Breast epithelium (tissue), 4 donors: ENCODE data around the gene PRKACA. TPM values are rescaled to one million over a fixed set of nuclear protein-coding genes. Genes with fewer than 3 reads are reported as not detected.

Experiments used
- DNase-seq, 2 donors: peaks; one replicate each; pipeline ENCODE4 v3.0.0-alpha.2; 2019; ENCODE audit warnings: low spot score in 2 of 2
- H3K27ac ChIP-seq, 2 donors: fragments of 200-600 bp; sonication (generic) in 1 of 2; one replicate each; pipeline ENCODE4 v1.5.1; 2016 to 2019; ENCODE audit warnings: mild to moderate bottlenecking in 1 of 2
- H3K27me3 ChIP-seq, 2 donors: fragments of 200-600 bp; sonication (generic) in 1 of 2; one replicate each; pipeline versions ENCODE4 v1.5.1 to v1.6.0; 2017 to 2019; ENCODE audit warnings: control low read depth in 1 of 2, mild to moderate bottlenecking in 1 of 2
- H3K36me3 ChIP-seq: fragments of 200-600 bp; one replicate; pipeline ENCODE4 v1.5.1; 2019
- H3K4me1 ChIP-seq, 2 donors: fragments of 200-600 bp; sonication (generic); one replicate each; pipeline ENCODE4 v1.5.1; 2016 to 2019; ENCODE audit warnings: control low read depth in 1 of 2
- H3K4me3 ChIP-seq, 3 donors: fragments of 200-600 bp; sonication (generic); 1 replicate in 2 of 3; 2 replicates in 1 of 3; pipeline ENCODE4 v1.5.1; 2016 to 2019; ENCODE audit warnings: mild to moderate bottlenecking in 3 of 3, moderate library complexity in 2 of 3
- H3K9me3 ChIP-seq, 2 donors: fragments of 200-600 bp; sonication (generic) in 1 of 2; one replicate each; pipeline ENCODE4 v1.5.1; 2016 to 2019; ENCODE audit warnings: control low read depth in 1 of 2
- POLR2A ChIP-seq: fragments of 450-650 bp; IDR thresholded peaks from one replicate; pipeline ENCODE4 v1.6.1; 2016; ENCODE audit warnings: antibody characterized with exemption, mild to moderate bottlenecking, moderate library complexity
- POLR2AphosphoS5 ChIP-seq, 3 donors: sonication (generic); formaldehyde crosslinking; IDR thresholded peaks; one replicate each; pipeline ENCODE4 v1.6.1; 2017; ENCODE audit warnings: antibody characterized with exemption in 3 of 3
- intact Hi-C: fragments of 100-400 bp; cut with DNase I; formaldehyde crosslinking; loops from one replicate; pipeline ENCODE4 v1.15.1; 2023; ENCODE audit warnings: low total_unique reads
- total RNA-seq, 3 donors: library from RNA; depleted of rRNA; stranded (reverse); fragments of >200 nt; gene quantifications; one replicate each; pipeline ENCODE4 v1.1.0, GENCODE V29; 2016
- TF ChIP-seq, protein P1 (sequence below), 3 donors: fragments of 450-650 bp; IDR thresholded peaks; one replicate each; pipeline ENCODE4 v1.5.1; 2016 to 2017; ENCODE audit warnings: antibody characterized with exemption in 3 of 3, mild to moderate bottlenecking in 3 of 3, moderate library complexity in 3 of 3

PRKACA gene
- total RNA-seq, 3 donors from 2014 or later = 27.2 to 44.8 (median 35.4) TPM

DNA sequence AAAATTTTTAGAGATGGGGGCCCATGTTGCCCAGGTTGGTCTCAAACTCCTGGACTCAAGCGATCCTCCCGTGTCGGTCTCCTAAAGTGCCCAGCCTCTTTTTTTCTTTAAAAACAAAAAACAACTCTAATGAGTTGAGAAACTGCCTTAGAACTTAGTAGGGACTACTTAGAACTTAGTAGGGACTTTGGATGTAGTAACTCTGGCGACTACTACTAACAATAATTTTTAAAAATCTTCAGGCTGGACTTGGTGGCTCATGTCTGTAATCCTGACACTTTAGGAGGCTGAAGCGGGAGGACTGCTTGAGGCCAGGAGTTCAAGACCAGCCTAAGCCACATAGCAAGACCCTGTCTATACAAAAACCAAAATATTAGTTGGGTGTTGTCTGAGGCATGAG is 31.5 kb downstream of the PRKACA start:
- no peak overlapping the region for H3K27ac ChIP-seq
- no peaks in the 10 kb centered on the region for H3K27me3 ChIP-seq
- intact Hi-C loops = no loop called here
- TF ChIP-seq, protein P1, sequence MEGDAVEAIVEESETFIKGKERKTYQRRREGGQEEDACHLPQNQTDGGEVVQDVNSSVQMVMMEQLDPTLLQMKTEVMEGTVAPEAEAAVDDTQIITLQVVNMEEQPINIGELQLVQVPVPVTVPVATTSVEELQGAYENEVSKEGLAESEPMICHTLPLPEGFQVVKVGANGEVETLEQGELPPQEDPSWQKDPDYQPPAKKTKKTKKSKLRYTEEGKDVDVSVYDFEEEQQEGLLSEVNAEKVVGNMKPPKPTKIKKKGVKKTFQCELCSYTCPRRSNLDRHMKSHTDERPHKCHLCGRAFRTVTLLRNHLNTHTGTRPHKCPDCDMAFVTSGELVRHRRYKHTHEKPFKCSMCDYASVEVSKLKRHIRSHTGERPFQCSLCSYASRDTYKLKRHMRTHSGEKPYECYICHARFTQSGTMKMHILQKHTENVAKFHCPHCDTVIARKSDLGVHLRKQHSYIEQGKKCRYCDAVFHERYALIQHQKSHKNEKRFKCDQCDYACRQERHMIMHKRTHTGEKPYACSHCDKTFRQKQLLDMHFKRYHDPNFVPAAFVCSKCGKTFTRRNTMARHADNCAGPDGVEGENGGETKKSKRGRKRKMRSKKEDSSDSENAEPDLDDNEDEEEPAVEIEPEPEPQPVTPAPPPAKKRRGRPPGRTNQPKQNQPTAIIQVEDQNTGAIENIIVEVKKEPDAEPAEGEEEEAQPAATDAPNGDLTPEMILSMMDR (IDR thresholded peaks at IDR 0.05) = no peak
- TF ChIP-seq POLR2AphosphoS5 (IDR thresholded peaks at IDR 0.05) (no peak), POLR2A (no peak)
- no peaks in the 10 kb centered on the region for H3K4me1 ChIP-seq
- H3K9me3 ChIP-seq = no peaks in the 10 kb centered on the region
- H3K4me3 ChIP-seq = no peak overlapping the region
- H3K36me3 ChIP-seq = no peaks in the 10 kb centered on the region
- no peak for DNase-seq

DNA sequence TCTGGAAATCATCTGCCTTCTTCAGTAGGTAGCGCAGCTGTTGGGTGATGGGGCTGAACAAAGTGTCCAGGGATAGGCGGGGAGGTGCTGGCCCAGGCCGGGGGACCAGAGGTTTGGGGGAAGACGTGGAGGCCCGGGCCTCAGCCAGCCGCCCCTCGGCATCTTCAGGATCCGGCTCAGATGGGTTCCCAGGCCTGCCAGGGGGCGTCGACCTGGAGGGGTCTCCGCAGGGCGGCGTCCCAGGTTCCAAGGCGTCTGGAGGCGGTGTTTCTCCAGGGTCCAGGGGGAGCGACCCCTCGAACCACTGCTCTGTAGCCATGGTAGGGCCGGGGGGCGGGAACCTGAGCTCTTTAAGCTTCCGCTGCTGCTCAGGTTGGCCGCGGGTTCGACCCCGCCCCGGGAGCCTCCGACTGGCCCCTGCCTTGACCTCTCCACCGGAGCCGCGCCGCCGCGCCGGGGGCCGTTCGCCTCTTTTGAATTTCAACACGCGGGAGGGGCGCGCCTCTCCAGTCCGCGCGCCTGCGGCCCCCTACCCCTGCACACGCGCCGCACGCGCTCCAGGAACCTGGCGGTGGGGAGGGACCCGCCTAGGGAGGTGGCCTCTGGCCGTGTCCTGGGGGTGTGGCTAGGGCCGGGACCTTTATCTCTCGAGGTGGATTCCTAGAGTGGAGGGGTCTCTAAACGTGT is 32.1 kb downstream of the PRKACA start, which contains the start of gene C19orf67:
TSS of gene C19orf67 (minus strand) at position 475 of the 687 bp plus-strand sequence. CDS start at position 319, 156 bp downstream.
- Histone ChIP-seq H3K4me3 (no peak within 1 kb of the TSS), H3K9me3 (no peaks in the 10 kb centered on the region), H3K27me3 (no peaks in the 10 kb centered on the region), H3K36me3 (no peaks in the 10 kb centered on the region), H3K27ac (no peak within 1 kb of the TSS), H3K4me1 (no peaks in the 10 kb centered on the region)
- TF ChIP-seq, protein P1 (IDR thresholded peaks at IDR 0.05) = no peak
- no peak for TF ChIP-seq POLR2AphosphoS5 (IDR thresholded peaks at IDR 0.05)
- TF ChIP-seq POLR2A = no peak
- no peak for DNase-seq
- intact Hi-C loops = no loop called here

DNA sequence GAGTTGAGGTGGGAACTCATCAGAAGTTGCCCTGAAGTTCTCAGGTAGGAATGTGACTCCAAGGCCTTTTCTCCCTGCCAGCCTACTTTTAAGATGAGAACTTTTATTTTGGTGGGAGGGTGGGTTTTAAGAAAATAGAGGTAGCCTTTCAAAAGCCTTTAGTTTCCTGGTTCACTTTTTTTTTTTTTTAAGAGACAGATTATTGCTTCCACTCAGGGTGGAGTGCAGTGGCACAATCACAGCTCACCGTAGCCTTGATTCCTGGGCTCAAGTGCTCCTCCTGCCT is 34.9 kb downstream of the PRKACA start:
- intact Hi-C loops = loop anchor here (1.0 kb wide), 1 partner anchor 22 kb away; no protein-coding TSS in a partner anchor
- no peak for DNase-seq
- H3K4me3 ChIP-seq = peak overlapping the region in 2 of 3 donors; percentile 77 to 78
- no peaks in the 10 kb centered on the region for H3K9me3 ChIP-seq
- peak overlapping the region; percentile 94 to 96 for H3K27ac ChIP-seq
- no peaks in the 10 kb centered on the region for H3K36me3 ChIP-seq
- H3K4me1 ChIP-seq = no peaks in the 10 kb centered on the region
- no peaks in the 10 kb centered on the region for H3K27me3 ChIP-seq
- TF ChIP-seq POLR2A (no peak), POLR2AphosphoS5 (IDR thresholded peaks at IDR 0.05) (no peak)
- TF ChIP-seq, protein P1 (IDR thresholded peaks at IDR 0.05) = no peak

DNA sequence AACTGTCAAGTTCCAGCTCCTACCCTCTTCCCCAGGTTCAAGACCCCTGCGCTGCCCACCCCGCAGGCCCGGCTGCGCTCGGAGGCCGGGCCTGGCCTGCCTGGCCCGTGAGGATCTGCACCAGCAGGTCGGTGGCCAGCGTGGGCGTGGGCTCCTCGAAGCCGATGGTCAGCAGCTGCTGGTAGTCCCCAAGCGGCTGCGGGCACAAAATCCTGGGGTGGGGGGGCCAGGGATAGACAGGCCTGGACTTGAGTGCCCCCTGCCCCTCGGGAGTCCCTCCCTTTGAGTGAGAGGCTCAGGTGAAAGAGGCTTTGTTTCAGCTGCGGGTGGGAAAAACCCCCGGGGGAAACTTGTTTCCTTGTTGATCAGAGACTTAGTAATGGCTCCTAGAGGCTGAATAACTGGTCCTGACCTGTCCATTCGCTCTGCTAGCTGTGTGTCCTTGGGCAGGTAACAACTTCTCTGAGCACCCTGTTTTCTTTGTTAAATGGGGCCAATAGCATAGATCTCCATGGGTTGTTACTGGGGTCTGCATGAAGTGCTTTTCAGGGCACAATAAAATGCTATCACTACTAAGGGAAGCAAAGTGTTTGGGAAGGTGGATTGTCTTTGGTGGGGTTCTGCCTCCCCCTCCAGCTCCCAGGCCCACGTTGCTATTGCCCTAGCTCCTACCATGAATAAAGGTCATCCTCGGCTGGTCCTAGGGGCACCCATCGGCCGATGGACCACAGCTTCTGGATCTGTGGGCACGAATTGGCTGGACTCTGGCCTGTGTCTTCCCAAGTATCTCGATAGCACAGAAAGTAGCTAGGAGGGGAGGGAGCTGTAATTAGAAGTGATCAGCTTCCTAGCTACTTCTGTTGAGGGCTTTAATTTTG is 35.5 kb downstream of the PRKACA start:
- peak; percentile 66 to 88 for DNase-seq
- TF ChIP-seq POLR2A = no peak
- TF ChIP-seq, protein P1 (IDR thresholded peaks at IDR 0.05) = no peak
- no peak for TF ChIP-seq POLR2AphosphoS5 (IDR thresholded peaks at IDR 0.05)
- intact Hi-C loops = loop anchor here (1.0 kb wide), 1 partner anchor 22 kb away; no protein-coding TSS in a partner anchor
- no peaks in the 10 kb centered on the region for H3K27me3 ChIP-seq
- no peaks in the 10 kb centered on the region for H3K36me3 ChIP-seq
- H3K4me3 ChIP-seq = peak overlapping the region; percentile 77 to 80 (median 78)
- H3K27ac ChIP-seq = peak overlapping the region; percentile 94 to 96
- no peaks in the 10 kb centered on the region for H3K9me3 ChIP-seq
- H3K4me1 ChIP-seq = no peaks in the 10 kb centered on the region
